Neutrophil (primary cell): ENCODE results near the gene TAF13.

ENCODE experiments used
- H3K27ac ChIP-seq: fragments of 200-600 bp; sonication (generic); 2 replicates; pipeline ENCODE4 v1.5.1; 2016; ENCODE audit warnings: mild to moderate bottlenecking, moderate library complexity
- H3K27me3 ChIP-seq: fragments of 200-600 bp; sonication (generic); 2 replicates; pipeline ENCODE4 v1.6.0; 2016; ENCODE audit warnings: mild to moderate bottlenecking
- H3K36me3 ChIP-seq: fragments of 200-600 bp; sonication (generic); 2 replicates; pipeline ENCODE4 v1.5.1; 2017
- H3K4me1 ChIP-seq, 2 experiments: fragments of 200-600 bp in 1 of 2; sonication (generic) in 1 of 2; 1 replicate in 1 of 2; 2 replicates in 1 of 2; pipeline versions ENCODE4 v1.5.1 to v1.6.1; 2013 to 2016; ENCODE audit warnings: low read depth in 1 of 2, low read length in 1 of 2, mild to moderate bottlenecking in 1 of 2, moderate library complexity in 1 of 2; ENCODE audit not compliant: control insufficient read depth in 1 of 2, insufficient read depth in 1 of 2
- H3K4me3 ChIP-seq, 2 experiments: fragments of 200-600 bp in 1 of 2; sonication (generic) in 1 of 2; 1 replicate in 1 of 2; 2 replicates in 1 of 2; pipeline ENCODE4 v1.5.1; 2013 to 2016; ENCODE audit warnings: low read depth in 1 of 2, low read length in 1 of 2, mild to moderate bottlenecking in 1 of 2, moderate library complexity in 1 of 2
- H3K9me3 ChIP-seq: fragments of 200-600 bp; sonication (generic); 2 replicates; pipeline ENCODE4 v1.5.1; 2016
- TF ChIP-seq, protein P1 (sequence below): fragments of 200-600 bp; sonication (generic); IDR thresholded peaks from 2 replicates; pipeline ENCODE4 v1.5.1; 2016; ENCODE audit warnings: antibody characterized with exemption

Gene TAF13

DNA sequence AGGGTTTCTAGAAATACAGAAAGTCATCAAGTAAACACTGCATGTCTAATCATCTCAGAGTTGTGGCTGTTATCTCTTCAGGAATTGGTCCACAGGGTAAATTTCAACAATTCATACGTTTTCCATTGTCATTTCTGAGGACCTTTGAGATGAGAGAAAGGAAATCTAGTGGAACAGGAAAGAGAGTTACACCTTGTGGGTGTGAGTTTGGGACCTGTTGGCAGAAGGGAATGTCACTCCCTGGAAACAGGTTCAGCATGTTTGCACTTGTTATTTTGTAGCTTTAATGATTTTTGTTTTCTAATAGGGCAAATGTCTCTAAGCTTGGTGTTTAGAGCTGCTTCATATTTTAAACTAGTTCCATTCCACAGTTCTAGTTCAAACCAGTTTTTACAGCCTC is 20.3 kb upstream of the TAF13 start:
- H3K27ac ChIP-seq: peak overlapping the region; percentile 13
- peaks cover 39% of the 10 kb centered on the region for H3K36me3 ChIP-seq
- no peaks in the 10 kb centered on the region for H3K27me3 ChIP-seq
- H3K4me3 ChIP-seq: no peak overlapping the region
- TF ChIP-seq, protein P1, sequence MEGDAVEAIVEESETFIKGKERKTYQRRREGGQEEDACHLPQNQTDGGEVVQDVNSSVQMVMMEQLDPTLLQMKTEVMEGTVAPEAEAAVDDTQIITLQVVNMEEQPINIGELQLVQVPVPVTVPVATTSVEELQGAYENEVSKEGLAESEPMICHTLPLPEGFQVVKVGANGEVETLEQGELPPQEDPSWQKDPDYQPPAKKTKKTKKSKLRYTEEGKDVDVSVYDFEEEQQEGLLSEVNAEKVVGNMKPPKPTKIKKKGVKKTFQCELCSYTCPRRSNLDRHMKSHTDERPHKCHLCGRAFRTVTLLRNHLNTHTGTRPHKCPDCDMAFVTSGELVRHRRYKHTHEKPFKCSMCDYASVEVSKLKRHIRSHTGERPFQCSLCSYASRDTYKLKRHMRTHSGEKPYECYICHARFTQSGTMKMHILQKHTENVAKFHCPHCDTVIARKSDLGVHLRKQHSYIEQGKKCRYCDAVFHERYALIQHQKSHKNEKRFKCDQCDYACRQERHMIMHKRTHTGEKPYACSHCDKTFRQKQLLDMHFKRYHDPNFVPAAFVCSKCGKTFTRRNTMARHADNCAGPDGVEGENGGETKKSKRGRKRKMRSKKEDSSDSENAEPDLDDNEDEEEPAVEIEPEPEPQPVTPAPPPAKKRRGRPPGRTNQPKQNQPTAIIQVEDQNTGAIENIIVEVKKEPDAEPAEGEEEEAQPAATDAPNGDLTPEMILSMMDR: no peak
- peaks cover 26 to 36% of the 10 kb centered on the region in 2 experiments for H3K4me1 ChIP-seq
- no peaks in the 10 kb centered on the region for H3K9me3 ChIP-seq

DNA sequence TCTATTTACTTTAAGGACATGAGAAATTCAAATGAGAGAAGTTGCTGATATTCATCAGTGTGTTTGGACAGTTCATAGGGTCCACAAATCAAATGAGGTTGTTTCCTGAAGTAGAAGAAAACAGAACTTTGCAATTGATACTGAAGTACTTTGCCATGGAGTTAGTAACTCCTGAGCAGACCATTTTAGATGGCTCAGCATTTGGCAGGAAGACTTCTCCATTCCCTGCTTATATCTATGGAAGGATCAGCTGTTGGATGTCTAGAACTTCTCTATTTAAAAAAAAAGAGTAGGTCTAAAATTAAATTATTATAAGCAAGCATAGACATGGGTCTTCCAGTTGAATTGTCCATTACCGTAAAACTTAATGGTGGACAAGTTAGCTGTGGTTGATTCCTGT is 19.8 kb upstream of the TAF13 start:
- TF ChIP-seq, protein P1: no peak
- H3K36me3 ChIP-seq: peaks cover 39% of the 10 kb centered on the region
- no peaks in the 10 kb centered on the region for H3K9me3 ChIP-seq
- no peak overlapping the region for H3K4me3 ChIP-seq
- peak overlapping the region; percentile 13 for H3K27ac ChIP-seq
- H3K27me3 ChIP-seq: no peaks in the 10 kb centered on the region
- peaks cover 26 to 33% of the 10 kb centered on the region in 2 experiments for H3K4me1 ChIP-seq

DNA sequence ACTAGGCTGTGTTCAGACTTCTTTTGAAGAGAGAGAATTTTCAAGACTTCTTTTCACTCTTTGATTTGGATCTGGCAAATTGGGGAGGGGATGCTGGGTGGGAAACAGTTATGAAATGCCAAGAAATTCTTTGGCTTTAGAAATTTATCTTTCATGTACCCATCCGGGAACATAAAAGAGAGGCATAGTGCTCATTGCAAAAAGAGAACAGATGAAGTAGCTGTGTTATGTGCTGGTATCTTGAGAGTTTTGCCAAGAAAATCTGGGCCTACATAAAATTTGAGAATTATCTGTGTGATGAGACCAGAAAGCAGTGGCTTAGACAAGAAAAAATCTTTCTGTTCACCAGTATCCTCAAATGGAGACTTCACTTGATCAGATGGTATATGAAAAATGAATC is 19.1 kb upstream of the TAF13 start:
- Histone ChIP-seq H3K9me3 (no peaks in the 10 kb centered on the region), H3K27me3 (no peaks in the 10 kb centered on the region), H3K4me1 (peaks cover 27 to 35% of the 10 kb centered on the region in 2 experiments), H3K27ac (peak overlapping the region; percentile 49), H3K36me3 (peaks cover 39% of the 10 kb centered on the region), H3K4me3 (no peak overlapping the region)
- TF ChIP-seq, protein P1: no peak

- no peak overlapping the region for H3K4me3 ChIP-seq
- no peaks in the 10 kb centered on the region for H3K27me3 ChIP-seq
- TF ChIP-seq, protein P1: no peak
- peaks cover 27 to 35% of the 10 kb centered on the region in 2 experiments for H3K4me1 ChIP-seq
- H3K36me3 ChIP-seq: peaks cover 39% of the 10 kb centered on the region
- H3K9me3 ChIP-seq: no peaks in the 10 kb centered on the region
- H3K27ac ChIP-seq: peak overlapping the region; percentile 49
These were observed 18.6 kb upstream of the TAF13 start for GRCh38 chr1:109094377-109094803.

- no peaks in the 10 kb centered on the region for H3K9me3 ChIP-seq
- peaks cover 39% of the 10 kb centered on the region for H3K36me3 ChIP-seq
- peak overlapping the region; percentile 82 to 98 for H3K4me3 ChIP-seq
- H3K27me3 ChIP-seq: no peaks in the 10 kb centered on the region
- TF ChIP-seq, protein P1: no peak
- H3K4me1 ChIP-seq: peaks cover 42 to 57% of the 10 kb centered on the region in 2 experiments
- peak overlapping the region; percentile 94 for H3K27ac ChIP-seq
These were observed 16.0 kb upstream of the TAF13 start for GRCh38 chr1:109091839-109092193.
